Stimulated activated CD4-positive, alpha-beta T cell treated with anti-CD3 and anti-CD28 coated beads, Interleukin-1b, Interleukin-23, amount 100 ng/mL, for 1 hour (primary cell): Measurements from ENCODE around the gene IL36B.

Experiments used
- DNase-seq, 2 donors: peaks; one replicate each; pipeline ENCODE4 v3.0.0-alpha.2; 2020; ENCODE audit warnings: low read depth in 2 of 2

Gene IL36B

GRCh38 chr2:113076954-113077669 is 24.4 kb upstream of the IL36B start:
- DNase-seq: no peak

DNA sequence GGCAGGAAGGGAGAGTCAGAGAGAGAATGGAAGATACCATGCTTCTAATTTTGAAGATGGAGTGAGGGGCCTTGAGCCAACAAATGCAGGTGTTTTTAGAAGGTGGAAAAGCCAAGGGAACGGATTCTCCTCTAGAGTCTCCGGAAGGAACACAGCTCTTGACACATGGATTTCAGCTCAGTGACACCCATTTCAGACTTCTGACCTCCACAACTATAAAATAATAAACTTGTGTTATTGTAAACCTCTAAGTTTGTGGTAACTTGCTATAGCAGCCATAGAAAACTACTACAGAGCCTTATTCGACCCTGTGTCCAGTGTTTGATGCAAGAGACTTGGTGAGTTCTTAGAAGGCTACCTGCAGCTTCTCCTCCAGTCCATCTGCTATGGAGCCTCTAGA is 22.9 kb upstream of the IL36B start:
- DNase-seq: no peak

- DNase-seq: no peak
Measured at GRCh38 chr2:113075030-113075429, 22.4 kb upstream of the IL36B start.

DNA sequence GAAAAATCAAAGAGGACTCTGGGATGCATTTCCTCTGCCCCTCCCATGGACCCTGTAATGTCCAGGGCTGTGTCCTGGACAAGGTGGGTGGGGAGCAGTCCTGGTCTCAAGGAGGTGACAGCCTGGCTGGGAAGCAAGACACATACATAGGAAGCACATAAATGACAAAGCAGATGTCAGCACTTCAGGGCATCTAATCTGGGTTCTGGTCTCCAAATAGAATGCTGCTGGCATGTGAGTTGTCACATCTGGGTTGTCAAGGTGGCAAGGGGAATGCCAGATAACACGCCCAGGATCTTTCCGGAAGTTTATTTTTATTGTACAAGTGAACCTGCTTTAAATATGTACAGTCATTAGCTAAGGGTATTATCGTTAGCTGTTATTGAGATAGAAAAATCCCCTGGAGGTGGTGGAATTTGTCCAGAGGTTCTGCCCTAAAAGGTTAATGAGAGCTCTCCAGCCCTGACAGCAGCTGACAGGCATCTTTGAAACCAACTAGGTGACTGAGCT is 20.7 kb upstream of the IL36B start:
- no peak for DNase-seq

GRCh38 chr2:113072584-113072983 is 19.9 kb upstream of the IL36B start:
- DNase-seq: no peak

DNA sequence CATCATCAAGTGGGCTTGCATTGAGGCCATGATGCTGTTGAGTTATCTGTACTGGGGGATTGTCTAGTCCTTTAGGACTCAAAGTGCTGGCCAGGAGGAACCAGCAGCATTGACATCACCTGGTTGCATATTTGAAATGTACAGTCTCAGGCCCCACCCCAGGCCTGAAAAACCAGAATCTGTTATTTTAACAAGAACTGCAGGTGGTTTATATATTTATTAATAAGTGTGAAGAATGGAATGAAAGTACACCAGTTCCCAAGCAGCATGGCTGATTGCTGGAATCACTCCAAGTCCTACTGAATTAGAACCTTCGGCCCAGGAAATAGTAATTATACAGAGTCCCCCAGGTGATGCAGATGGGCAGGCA is 17.9 kb upstream of the IL36B start:
- DNase-seq: no peak

- no peak for DNase-seq
Measured at GRCh38 chr2:113069676-113070605, 17.3 kb upstream of the IL36B start.

DNA sequence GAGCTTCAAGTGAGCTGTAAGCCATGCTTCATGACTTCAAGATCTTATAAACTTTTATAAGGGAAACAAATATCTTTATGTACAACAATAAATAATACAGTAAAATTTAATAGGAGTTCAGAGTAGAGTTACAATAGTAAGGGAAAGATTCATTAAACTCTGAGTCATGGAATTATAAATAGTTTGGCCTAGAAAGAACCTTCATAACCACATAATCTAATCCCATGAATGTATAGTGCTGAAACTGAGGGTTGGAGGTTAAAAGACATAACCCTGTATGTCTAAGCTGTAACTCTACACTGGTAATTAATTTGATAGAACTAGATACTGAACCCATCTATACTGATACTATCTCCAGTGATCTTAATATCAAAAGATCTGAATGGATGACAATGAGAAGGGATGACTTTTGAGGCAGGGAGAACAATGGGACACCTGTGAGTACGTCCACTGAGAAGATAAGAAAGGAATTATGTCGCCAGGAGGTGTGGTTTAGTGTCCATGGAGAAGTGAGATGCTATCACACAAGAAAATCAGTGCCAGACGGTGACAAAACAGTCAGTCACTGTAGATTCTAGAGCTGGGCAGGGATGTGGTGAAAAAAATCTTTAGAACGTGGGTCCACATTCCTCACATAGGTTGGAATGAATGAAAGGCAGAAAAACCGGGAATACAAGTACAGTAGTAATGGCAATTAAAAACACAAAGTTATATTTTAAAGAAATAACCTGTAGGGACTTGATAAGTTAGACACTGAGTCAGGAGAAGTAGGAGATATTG is 16.2 kb upstream of the IL36B start:
- no peak for DNase-seq

DNA sequence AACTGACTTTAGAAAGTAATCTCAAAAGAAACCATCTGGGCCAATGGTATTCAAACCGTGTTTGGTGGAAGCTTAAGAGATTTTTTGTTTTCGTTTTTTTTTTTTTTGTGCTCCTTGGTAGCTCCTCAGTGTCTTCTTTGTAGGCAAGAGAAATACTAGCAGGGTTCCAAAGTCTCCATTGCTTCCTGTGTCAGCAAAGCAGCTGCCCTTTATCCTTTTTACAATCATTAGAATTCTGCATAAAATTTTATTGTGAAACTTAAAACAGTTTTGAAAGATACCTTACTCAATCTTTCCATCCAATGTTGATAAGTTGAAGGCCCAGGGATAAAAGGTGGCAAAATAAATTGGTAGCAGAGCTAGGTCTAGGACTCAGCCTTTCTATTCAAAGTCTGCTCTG is 15.6 kb upstream of the IL36B start:
- no peak for DNase-seq

GRCh38 chr2:113067681-113068080 is 15.0 kb upstream of the IL36B start, which contains the start of gene IL1F10:
IL1F10 (plus strand) TSS chr2:113067970; CDS start chr2:113072739, 4,769 bp downstream.
- DNase-seq: no peak

GRCh38 chr2:113064898-113065297 is 12.2 kb upstream of the IL36B start:
- DNase-seq: no peak

GRCh38 chr2:113064281-113064680 is 11.6 kb upstream of the IL36B start:
- DNase-seq: no peak

- no peak for DNase-seq
Measured at GRCh38 chr2:113061896-113062770, 9.5 kb upstream of the IL36B start.

DNA sequence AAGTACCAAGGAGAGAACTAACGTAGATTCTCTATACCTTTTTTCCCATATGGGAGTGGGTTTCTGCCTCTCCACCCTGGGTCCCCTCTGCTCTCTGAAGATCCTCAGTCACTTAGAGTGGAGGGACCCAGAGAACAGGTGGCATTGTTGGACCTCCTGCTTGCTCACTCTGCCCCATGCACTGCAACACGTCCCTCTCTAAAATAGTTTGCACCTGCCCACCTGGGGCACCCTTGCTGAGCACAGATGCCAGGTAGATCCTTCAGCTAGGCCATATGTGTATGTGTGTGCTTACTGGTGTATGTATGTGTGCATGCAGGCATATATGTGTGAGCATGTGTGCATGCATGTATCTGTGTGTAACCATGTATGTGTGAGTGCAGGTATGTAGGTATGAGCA is 8.6 kb upstream of the IL36B start:
- DNase-seq: no peak

DNA sequence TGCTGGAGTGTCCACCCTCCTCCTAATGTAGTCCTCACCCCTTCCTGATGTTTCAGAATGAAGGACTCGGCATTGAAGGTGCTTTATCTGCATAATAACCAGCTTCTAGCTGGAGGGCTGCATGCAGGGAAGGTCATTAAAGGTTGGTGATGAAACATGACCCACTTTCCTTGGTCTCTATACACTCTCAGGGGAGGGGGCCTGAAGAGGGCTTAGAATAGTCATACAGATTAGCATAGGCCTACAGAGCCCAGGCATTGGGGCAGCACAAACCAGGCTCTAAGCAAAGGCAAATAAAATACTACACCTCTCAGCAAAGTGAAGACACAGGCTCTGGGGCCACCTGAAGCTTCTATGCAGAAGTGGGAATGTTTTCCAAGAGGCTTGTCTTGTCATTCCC is 8.1 kb upstream of the IL36B start:
- no peak for DNase-seq

GRCh38 chr2:113060396-113060795 is 7.7 kb upstream of the IL36B start:
- DNase-seq: no peak

- no peak for DNase-seq
Measured at GRCh38 chr2:113058998-113059960, 6.6 kb upstream of the IL36B start, which contains the start of gene IL36RN. IL36RN (plus strand) TSS chr2:113059198; CDS start chr2:113059439, 241 bp downstream.

GRCh38 chr2:113058411-113058994 is 5.8 kb upstream of the IL36B start:
- DNase-seq: no peak

- no peak for DNase-seq
Measured at GRCh38 chr2:113057117-113057516, 4.5 kb upstream of the IL36B start.
